Pancreas (tissue), 10 donors: ENCODE data around the gene ST8SIA4. TPM values are rescaled to one million over a fixed set of nuclear protein-coding genes. Genes with fewer than 3 reads are reported as not detected.

ENCODE experiments used
- ATAC-seq, 4 donors: fragments of 200-7000 bp; cut with Tn5 transposase; one replicate each; pipeline versions ENCODE4 v1.8.0 to v1.9.1; 2020; ENCODE audit warnings: mild to moderate bottlenecking in 4 of 4, moderate library complexity in 4 of 4
- DNase-seq, 6 donors: peaks; one replicate each; pipeline ENCODE4 v3.0.0-alpha.2; 2020
- FAIRE-seq: peaks from 2 replicates; lab custom pipeline; 2012; peaks lifted over from hg19 to GRCh38; lab: Jason Lieb, UNC
- H3K27ac ChIP-seq, 4 donors: fragments of 200-600 bp; sonication (generic); 1 replicate in 3 of 4; 2 replicates in 1 of 4; pipeline versions ENCODE4 v1.5.0 to v1.8.0; 2020
- H3K27me3 ChIP-seq, 4 donors: fragments of 200-600 bp; one replicate each; pipeline ENCODE4 v1.8.0; 2021
- H3K36me3 ChIP-seq, 3 donors: fragments of 200-600 bp; sonication (generic) in 1 of 3; one replicate each; pipeline versions ENCODE4 v1.5.0 to v1.8.0; 2020 to 2021
- H3K4me1 ChIP-seq, 3 donors: fragments of 200-600 bp; one replicate each; pipeline ENCODE4 v1.8.0; 2021
- H3K4me3 ChIP-seq, 4 donors: fragments of 200-600 bp; sonication (generic) in 2 of 4; one replicate each; pipeline versions ENCODE4 v1.5.0 to v1.8.0; 2020 to 2021
- H3K9me3 ChIP-seq, 4 donors: fragments of 200-600 bp; one replicate each; pipeline ENCODE4 v1.8.0; 2021
- WGBS, 2 donors: extraction: QIAGEN DNeasy Blood & Tissue Kit; methylation state at CpG; one replicate each; pipeline ENCODE4 v1.1.7; 2013; 5-methylcytosine and 5-hydroxymethylcytosine counted together
- intact Hi-C, 3 donors: fragments of 100-400 bp; cut with DNase I; formaldehyde crosslinking; loops; one replicate each; pipeline versions ENCODE4 v1.11.1 to v1.14.2; 2022
- polyA plus RNA-seq, 2 donors: library from polyadenylated mRNA; stranded (reverse); fragments of 200-250 nt; gene quantifications; one replicate each; pipeline ENCODE4 v1.2.3, GENCODE V29; 2013
- total RNA-seq, 6 donors: library from RNA; stranded (reverse); fragmentation: NEBNext Ultra II Directional in 4 of 6; extraction: Animal tissue kit (Norgen Biotek cat#: 25700) in 4 of 6; gene quantifications; one replicate each; pipeline versions ENCODE4 v1.2.1 to v1.2.4, GENCODE V29; 2021 to 2023
- TF ChIP-seq, protein P1 (sequence below), 4 donors: fragments of 200-600 bp; sonication (generic) in 3 of 4; IDR thresholded peaks; one replicate each; pipeline versions ENCODE4 v1.5.0 to v1.8.0; 2021; ENCODE audit warnings: antibody characterized with exemption in 4 of 4
- donor health status: healthy with polysubstance abuse.
- donor health status: DM: no; HTN: no; CAD: no; lungs with moderate emphysema.
- donor health status: DM: no; HTN: no; CAD: no.
- donor health status: control.
- donor health status: control.
- donor health status: Bipolar disorder and iron deficiency.
- donor health status: DM: yes; HTN: yes; CAD: no.
- donor health status: DM: no; HTN: no; CAD: no.
- donor health status: DM: no; HTN: no; CAD: no.
- donor health status: DM: yes; HTN: yes; CAD: no.

The ST8SIA4 gene
- total and polyA plus RNA-seq, 8 donors = 0.34 to 5.7 (median 0.86) TPM

DNA sequence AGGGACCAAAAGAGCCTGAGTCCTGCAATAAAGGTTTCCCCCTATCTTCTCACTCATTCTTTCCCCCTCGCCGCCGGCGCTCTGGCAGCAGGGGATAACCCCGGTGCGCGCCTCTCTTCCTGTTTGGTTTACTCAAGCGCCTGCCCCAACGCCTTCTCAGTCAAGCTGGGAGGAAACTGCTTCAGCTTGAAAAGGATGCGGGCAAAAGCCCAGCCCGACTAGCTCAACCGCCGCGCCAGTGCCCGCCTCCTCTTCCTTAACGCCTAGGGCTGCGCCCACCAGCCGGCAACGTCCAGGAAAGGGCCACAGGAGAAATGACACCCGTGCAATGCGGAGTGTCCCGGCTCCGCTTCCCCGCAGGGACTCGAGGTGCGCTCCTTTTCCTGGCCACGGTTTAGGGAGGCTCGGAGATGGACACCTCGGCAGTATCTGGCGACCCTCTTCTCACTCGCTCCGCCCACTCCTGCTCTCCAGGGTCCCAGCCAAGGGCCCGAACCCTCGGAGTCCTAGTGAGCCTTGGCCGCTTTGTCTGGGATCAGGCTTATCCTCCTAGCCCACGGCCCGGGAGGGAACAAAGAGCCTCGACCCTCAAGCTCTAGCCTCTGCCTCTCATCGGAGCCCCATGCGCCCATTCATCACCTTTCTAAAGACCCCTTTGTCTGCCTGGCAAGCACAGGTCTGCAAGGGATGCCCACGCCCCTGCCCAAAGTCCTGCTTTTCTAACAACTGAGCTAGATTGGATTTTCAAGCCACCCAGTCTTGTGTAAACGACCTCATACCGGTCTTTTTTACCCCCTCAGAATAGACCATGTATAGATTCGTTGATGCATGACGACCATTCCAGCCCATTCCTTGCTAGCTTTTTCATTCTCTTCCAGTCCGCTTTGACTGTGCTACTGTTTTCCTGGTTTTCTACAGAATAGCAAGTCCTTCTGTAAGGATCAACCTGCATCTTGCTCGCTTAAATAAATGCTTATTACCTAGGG lies 2.0 kb downstream of the ST8SIA4 start:
- intact Hi-C loops = no loop called here
- peak overlapping the region in 2 of 4 donors; percentile 46 to 51 for H3K27ac ChIP-seq
- H3K27me3 ChIP-seq = peaks cover 0 to 11% (median 0%) of the 10 kb centered on the region in 4 donors
- ATAC-seq (peak; percentile 30 to 69 (median 62)), FAIRE-seq (no peak), DNase-seq (peak in 5 of 6 donors; percentile 6 to 77 (median 58))
- no peaks in the 10 kb centered on the region for H3K36me3 ChIP-seq
- 2% methylated on average over 45 to 47 of the region's 47 CpGs for WGBS, 2 donors
- TF ChIP-seq, protein P1, sequence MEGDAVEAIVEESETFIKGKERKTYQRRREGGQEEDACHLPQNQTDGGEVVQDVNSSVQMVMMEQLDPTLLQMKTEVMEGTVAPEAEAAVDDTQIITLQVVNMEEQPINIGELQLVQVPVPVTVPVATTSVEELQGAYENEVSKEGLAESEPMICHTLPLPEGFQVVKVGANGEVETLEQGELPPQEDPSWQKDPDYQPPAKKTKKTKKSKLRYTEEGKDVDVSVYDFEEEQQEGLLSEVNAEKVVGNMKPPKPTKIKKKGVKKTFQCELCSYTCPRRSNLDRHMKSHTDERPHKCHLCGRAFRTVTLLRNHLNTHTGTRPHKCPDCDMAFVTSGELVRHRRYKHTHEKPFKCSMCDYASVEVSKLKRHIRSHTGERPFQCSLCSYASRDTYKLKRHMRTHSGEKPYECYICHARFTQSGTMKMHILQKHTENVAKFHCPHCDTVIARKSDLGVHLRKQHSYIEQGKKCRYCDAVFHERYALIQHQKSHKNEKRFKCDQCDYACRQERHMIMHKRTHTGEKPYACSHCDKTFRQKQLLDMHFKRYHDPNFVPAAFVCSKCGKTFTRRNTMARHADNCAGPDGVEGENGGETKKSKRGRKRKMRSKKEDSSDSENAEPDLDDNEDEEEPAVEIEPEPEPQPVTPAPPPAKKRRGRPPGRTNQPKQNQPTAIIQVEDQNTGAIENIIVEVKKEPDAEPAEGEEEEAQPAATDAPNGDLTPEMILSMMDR (IDR thresholded peaks at IDR 0.05) = no peak
- H3K4me1 ChIP-seq = no peaks in the 10 kb centered on the region
- peak overlapping the region in 2 of 4 donors; percentile 24 to 50 for H3K4me3 ChIP-seq
- no peaks in the 10 kb centered on the region for H3K9me3 ChIP-seq

DNA sequence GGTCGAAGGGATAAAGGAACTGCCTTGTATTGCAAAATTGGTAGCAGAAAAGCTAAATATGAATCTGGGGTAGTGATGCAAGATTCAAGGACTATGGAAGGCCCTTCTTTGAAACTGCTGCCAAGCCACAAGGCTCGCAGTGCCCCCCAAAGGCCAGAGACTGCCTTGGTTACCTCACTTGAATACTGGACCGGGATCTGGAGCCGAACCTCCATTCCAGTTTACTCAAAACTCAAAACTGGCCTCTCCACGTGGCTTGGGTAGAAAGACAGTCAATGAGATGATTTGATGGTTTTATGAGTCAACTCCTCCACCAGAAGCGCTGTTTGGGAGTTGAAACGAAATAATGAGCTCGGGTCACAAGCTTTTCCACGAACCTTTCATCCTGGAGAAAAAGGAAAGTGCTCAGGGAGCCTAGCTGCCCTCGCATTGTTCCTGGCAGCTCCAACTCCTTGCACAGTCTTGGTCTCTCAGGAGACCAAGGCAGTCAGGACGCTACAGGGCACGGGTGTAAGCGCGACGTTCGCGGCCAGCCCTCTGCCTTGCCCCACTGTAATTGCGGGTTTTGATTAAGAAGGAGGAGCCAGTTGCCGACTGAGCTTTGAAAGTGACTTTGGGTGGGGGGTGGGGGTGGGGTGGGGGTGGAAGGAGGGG lies 2.8 kb downstream of the ST8SIA4 start:
- H3K4me3 ChIP-seq = peak overlapping the region in 2 of 4 donors; percentile 24 to 50

DNA sequence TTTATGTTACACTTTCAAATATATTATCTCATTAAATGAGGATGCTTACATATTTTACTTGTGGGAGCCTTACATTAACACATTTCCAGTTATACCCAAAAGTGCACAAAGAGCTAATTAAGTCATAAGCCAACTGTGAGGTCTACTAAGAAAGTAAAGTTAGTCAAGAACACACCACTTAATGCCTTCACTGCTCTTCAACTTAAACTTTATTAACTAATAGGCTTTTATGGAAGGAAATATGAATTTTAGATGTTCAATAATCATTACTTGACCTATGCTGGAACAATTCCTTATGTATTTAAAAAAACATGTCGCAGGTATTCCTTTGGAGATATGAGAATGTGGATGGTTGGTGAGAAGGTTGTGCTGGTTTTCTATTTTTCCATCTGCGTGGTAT lies 3.4 kb downstream of the ST8SIA4 start:
- TF ChIP-seq, protein P1 (IDR thresholded peaks at IDR 0.05) = no peak

More for the DNA sequence above, 2.8 kb downstream of the ST8SIA4 start:
- FAIRE-seq (no peak), DNase-seq (peak in 2 of 6 donors; percentile 17 to 25), ATAC-seq (peak; percentile 14 to 23 (median 18))
- TF ChIP-seq, protein P1 (IDR thresholded peaks at IDR 0.05) = no peak
- Histone ChIP-seq H3K4me1 (no peaks in the 10 kb centered on the region), H3K9me3 (no peaks in the 10 kb centered on the region), H3K27ac (peak overlapping the region in 2 of 4 donors; percentile 30 to 51), H3K27me3 (peaks cover 0 to 15% (median 0%) of the 10 kb centered on the region in 4 donors), H3K36me3 (no peaks in the 10 kb centered on the region)
- 9% methylated on average over 19 of the region's 19 CpGs for WGBS, 2 donors
- intact Hi-C loops = no loop called here

DNA sequence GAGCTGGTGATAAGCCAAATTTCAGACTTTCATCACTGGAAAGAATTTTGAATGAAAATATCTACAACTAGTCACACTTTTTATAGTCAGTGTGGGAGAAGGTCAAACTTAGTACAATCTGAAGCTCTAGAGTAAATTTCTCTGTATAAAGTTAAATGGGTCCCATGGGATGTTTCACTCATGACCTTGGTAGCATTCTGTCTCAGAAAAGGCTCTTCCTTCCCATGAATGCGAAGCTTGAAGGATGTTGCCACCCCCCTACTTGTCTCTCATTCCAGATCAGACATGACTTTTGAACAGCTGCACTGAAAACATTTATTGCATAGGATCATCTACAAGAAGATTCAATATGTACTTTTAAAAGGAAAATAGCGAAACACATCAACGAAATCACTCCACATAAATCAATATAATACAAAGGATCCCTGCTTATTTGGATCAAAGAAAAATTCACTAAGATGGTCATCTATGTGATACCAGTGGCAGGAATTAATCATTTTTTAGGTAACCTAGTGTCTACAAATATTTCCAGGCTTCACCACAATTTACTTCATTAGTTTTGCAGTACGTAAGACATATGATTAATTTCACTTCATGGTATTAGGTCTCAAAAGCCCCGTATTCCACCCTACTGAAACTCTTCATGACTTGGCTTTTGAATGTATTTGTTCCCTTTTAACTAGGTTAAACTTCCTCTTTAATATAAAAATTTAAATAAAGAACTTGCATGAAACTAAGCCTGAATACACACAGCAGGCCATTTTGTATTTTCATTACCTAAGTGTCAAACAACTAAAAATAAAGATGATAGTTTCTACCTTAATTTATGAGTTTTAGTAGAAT lies 4.4 kb downstream of the ST8SIA4 start:
- no peaks in the 10 kb centered on the region for H3K9me3 ChIP-seq
- TF ChIP-seq, protein P1 (IDR thresholded peaks at IDR 0.05) = no peak
- DNase-seq (no peak), FAIRE-seq (no peak), ATAC-seq (no peak)
- 66 to 72% methylated on average over 5 of the region's 5 CpGs for WGBS, 2 donors
- H3K36me3 ChIP-seq = no peaks in the 10 kb centered on the region
- H3K27me3 ChIP-seq = peaks cover 0 to 15% (median 0%) of the 10 kb centered on the region in 4 donors
- no peaks in the 10 kb centered on the region for H3K4me1 ChIP-seq
- intact Hi-C loops = no loop called here
- no peak overlapping the region for H3K27ac ChIP-seq
- H3K4me3 ChIP-seq = no peak overlapping the region

More for the DNA sequence above, 3.4 kb downstream of the ST8SIA4 start:
- Histone ChIP-seq H3K4me3 (peak overlapping the region in 1 of 4 donors; percentile 50), H3K27me3 (peaks cover 0 to 15% (median 0%) of the 10 kb centered on the region in 4 donors), H3K27ac (peak overlapping the region in 1 of 4 donors; percentile 51), H3K36me3 (no peaks in the 10 kb centered on the region), H3K4me1 (no peaks in the 10 kb centered on the region), H3K9me3 (no peaks in the 10 kb centered on the region)
- intact Hi-C loops = no loop called here
- DNase-seq (no peak), ATAC-seq (no peak), FAIRE-seq (no peak)
- WGBS, 2 donors = 84 to 88% methylated on average over 2 of the region's 2 CpGs
